MM.1S (cell line): ENCODE data around the gene NAA15.

Source experiments
- DNase-seq: peaks from one replicate; pipeline ENCODE4 v3.0.0-alpha.2; 2015
- H2AFZ ChIP-seq: fragments of 300-600 bp; sonication (generic); 2 replicates; pipeline ENCODE4 v1.6.0; 2016; ENCODE audit warnings: antibody characterized with exemption, low read length
- H3F3A ChIP-seq: fragments of 300-600 bp; sonication (generic); 2 replicates; pipeline ENCODE4 v1.6.1; 2016; ENCODE audit warnings: mild to moderate bottlenecking, antibody characterized with exemption, low read length, moderate library complexity, mixed read lengths; ENCODE audit not compliant: insufficient read depth
- H3K27ac ChIP-seq: fragments of 300-600 bp; sonication (generic); 2 replicates; pipeline ENCODE4 v1.5.1; 2016; ENCODE audit warnings: mild to moderate bottlenecking, low read length
- H3K27me3 ChIP-seq: fragments of 300-600 bp; sonication (generic); replicated peaks from 2 replicates; pipeline ENCODE4 v1.6.0; 2016; ENCODE audit warnings: low read length; ENCODE audit not compliant: insufficient read depth
- H3K36me3 ChIP-seq: fragments of 300-600 bp; sonication (generic); replicated peaks from 2 replicates; pipeline ENCODE4 v1.6.1; 2016; ENCODE audit warnings: mild to moderate bottlenecking, low read length, mixed read lengths; ENCODE audit not compliant: insufficient read depth
- H3K4me1 ChIP-seq: fragments of 300-600 bp; sonication (generic); 2 replicates; pipeline ENCODE4 v1.6.1; 2016; ENCODE audit warnings: low read length, mixed read lengths
- H3K4me2 ChIP-seq: fragments of 300-600 bp; sonication (generic); 2 replicates; pipeline ENCODE4 v1.6.0; 2016; ENCODE audit warnings: low read depth, low read length
- H3K4me3 ChIP-seq: fragments of 300-600 bp; sonication (generic); 2 replicates; pipeline ENCODE4 v1.5.1; 2016; ENCODE audit warnings: low read length, mixed read lengths
- H3K79me2 ChIP-seq: fragments of 300-600 bp; sonication (generic); 2 replicates; pipeline ENCODE4 v1.6.1; 2016; ENCODE audit warnings: mixed run types, low read length, mixed read lengths
- H3K9ac ChIP-seq: fragments of 300-600 bp; sonication (generic); 2 replicates; pipeline ENCODE4 v1.6.1; 2016; ENCODE audit warnings: low read length, mixed read lengths
- H3K9me2 ChIP-seq: fragments of 300-600 bp; sonication (generic); replicated peaks from 2 replicates; pipeline ENCODE4 v1.6.1; 2016; ENCODE audit warnings: mild to moderate bottlenecking, low read length, mixed read lengths; ENCODE audit not compliant: insufficient read depth
- H3K9me3 ChIP-seq: fragments of 300-600 bp; sonication (generic); replicated peaks from 2 replicates; pipeline ENCODE4 v1.6.1; 2016; ENCODE audit warnings: mild to moderate bottlenecking, low read length, mixed read lengths; ENCODE audit not compliant: insufficient read depth
- H4K20me1 ChIP-seq: fragments of 300-600 bp; sonication (generic); 2 replicates; pipeline ENCODE4 v1.6.1; 2016; ENCODE audit warnings: mild to moderate bottlenecking, low read length, moderate library complexity, mixed read lengths; ENCODE audit not compliant: insufficient read depth
- EZH2 ChIP-seq: fragments of 300-600 bp; sonication (generic); optimal IDR thresholded peaks from 2 replicates; pipeline ENCODE3; 2017; ENCODE audit warnings: low read depth, mild to moderate bottlenecking, antibody characterized with exemption, low read length, mixed read lengths
- EZH2phosphoT487 ChIP-seq: fragments of 300-600 bp; sonication (generic); IDR thresholded peaks from 2 replicates; pipeline ENCODE4 v1.6.1; 2018; ENCODE audit warnings: antibody characterized with exemption, low read length
- TF ChIP-seq, protein P1 (sequence below): fragments of 300-600 bp; sonication (generic); IDR thresholded peaks from 2 replicates; pipeline ENCODE4 v1.5.1; 2016; ENCODE audit warnings: antibody characterized with exemption, low read length, mixed read lengths

The NAA15 gene

GRCh38 chr4:139374251-139374650, 72.9 kb downstream of the NAA15 start:
- H3K4me3 ChIP-seq = no peak overlapping the region
- H3F3A ChIP-seq = no peaks in the 10 kb centered on the region
- H3K4me2 ChIP-seq = no peak overlapping the region
- H3K27me3 ChIP-seq = no peaks in the 10 kb centered on the region
- peaks cover 23% of the 10 kb centered on the region for H3K79me2 ChIP-seq
- DNase-seq = no peak
- no peak overlapping the region for H3K9ac ChIP-seq
- H4K20me1 ChIP-seq = no peaks in the 10 kb centered on the region
- peaks cover 5% of the 10 kb centered on the region; the same call in 1 of the 2 replicates for H3K36me3 ChIP-seq
- H3K27ac ChIP-seq = no peak overlapping the region
- no peaks in the 10 kb centered on the region for H3K4me1 ChIP-seq
- no peak overlapping the region for H2AFZ ChIP-seq
- no peaks in the 10 kb centered on the region for H3K9me3 ChIP-seq
- TF ChIP-seq, protein P1, sequence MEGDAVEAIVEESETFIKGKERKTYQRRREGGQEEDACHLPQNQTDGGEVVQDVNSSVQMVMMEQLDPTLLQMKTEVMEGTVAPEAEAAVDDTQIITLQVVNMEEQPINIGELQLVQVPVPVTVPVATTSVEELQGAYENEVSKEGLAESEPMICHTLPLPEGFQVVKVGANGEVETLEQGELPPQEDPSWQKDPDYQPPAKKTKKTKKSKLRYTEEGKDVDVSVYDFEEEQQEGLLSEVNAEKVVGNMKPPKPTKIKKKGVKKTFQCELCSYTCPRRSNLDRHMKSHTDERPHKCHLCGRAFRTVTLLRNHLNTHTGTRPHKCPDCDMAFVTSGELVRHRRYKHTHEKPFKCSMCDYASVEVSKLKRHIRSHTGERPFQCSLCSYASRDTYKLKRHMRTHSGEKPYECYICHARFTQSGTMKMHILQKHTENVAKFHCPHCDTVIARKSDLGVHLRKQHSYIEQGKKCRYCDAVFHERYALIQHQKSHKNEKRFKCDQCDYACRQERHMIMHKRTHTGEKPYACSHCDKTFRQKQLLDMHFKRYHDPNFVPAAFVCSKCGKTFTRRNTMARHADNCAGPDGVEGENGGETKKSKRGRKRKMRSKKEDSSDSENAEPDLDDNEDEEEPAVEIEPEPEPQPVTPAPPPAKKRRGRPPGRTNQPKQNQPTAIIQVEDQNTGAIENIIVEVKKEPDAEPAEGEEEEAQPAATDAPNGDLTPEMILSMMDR = no peak
- no peaks in the 10 kb centered on the region for H3K9me2 ChIP-seq

GRCh38 chr4:139386421-139386820, 85.1 kb downstream of the NAA15 start:
- no peak overlapping the region for H3K4me3 ChIP-seq
- no peaks in the 10 kb centered on the region for H3K9me2 ChIP-seq
- no peak overlapping the region for H3K27ac ChIP-seq
- no peaks in the 10 kb centered on the region for H3K4me1 ChIP-seq
- H3K9me3 ChIP-seq = no peaks in the 10 kb centered on the region
- H2AFZ ChIP-seq = no peak overlapping the region
- no peak for DNase-seq
- no peaks in the 10 kb centered on the region for H4K20me1 ChIP-seq
- H3K27me3 ChIP-seq = no peaks in the 10 kb centered on the region
- H3F3A ChIP-seq = no peaks in the 10 kb centered on the region
- peaks cover 19% of the 10 kb centered on the region for H3K36me3 ChIP-seq
- TF ChIP-seq EZH2phosphoT487 (no peak), EZH2 (no peak)
- TF ChIP-seq, protein P1 = no peak
- no peak overlapping the region for H3K9ac ChIP-seq
- H3K79me2 ChIP-seq = 0 out of 2 replicates have a peak, but pooled peaks cover 7% of the 10 kb centered on the region
- no peak overlapping the region for H3K4me2 ChIP-seq

- Histone ChIP-seq H3K4me3 (no peak overlapping the region), H3F3A (no peaks in the 10 kb centered on the region), H3K27me3 (no peaks in the 10 kb centered on the region), H2AFZ (no peak overlapping the region), H3K36me3 (peaks cover 16% of the 10 kb centered on the region), H3K4me2 (no peak overlapping the region), H3K9me2 (no peaks in the 10 kb centered on the region), H3K4me1 (no peaks in the 10 kb centered on the region), H3K79me2 (no peaks in the 10 kb centered on the region), H3K9ac (no peak overlapping the region), H3K27ac (no peak overlapping the region), H3K9me3 (no peaks in the 10 kb centered on the region), H4K20me1 (no peaks in the 10 kb centered on the region)
- TF ChIP-seq, protein P1 = no peak
- no peak for TF ChIP-seq EZH2phosphoT487
- no peak for TF ChIP-seq EZH2
- DNase-seq = no peak
These were observed 87.8 kb downstream of the NAA15 start for GRCh38 chr4:139389102-139389501.
